HepG2 (cell line): Measurements from ENCODE around the gene DRAP1. TPM values are rescaled to one million over a fixed set of nuclear protein-coding genes. Genes with fewer than 3 reads are reported as not detected.
A peak's percentile ranks its signal among the peaks of the same experiment; 100 is the strongest.
"Not testable (repeated sequence)": the region's sequence is repeated elsewhere in the genome, so short reads cannot be mapped to it uniquely, and the experiment has no call there.

Source experiments
- KLF12 ChIP-seq: sonication (generic); formaldehyde crosslinking; IDR thresholded peaks from 2 replicates; pipeline ENCODE4 v1.4.0; 2020; ENCODE audit warnings: missing genetic modification reagents, borderline replicate concordance
- KLF16 ChIP-seq, 2 experiments: sonication (generic) in 1 of 2; formaldehyde crosslinking in 1 of 2; IDR thresholded peaks; 2 replicates each; pipeline versions ENCODE4 v1.6.1 to v1.8.0; 2016 to 2023; ENCODE audit warnings: missing genetic modification reagents in 2 of 2, missing compliant biosample characterization in 1 of 2
- LCORL ChIP-seq, 2 experiments: fragments of 450-650 bp in 1 of 2; sonication (generic) in 1 of 2; formaldehyde crosslinking in 1 of 2; IDR thresholded peaks; 2 replicates each; pipeline versions ENCODE4 v1.5.0 to v1.6.1; 2017 to 2020; ENCODE audit warnings: antibody characterized with exemption in 1 of 2, missing genetic modification reagents in 1 of 2
- NKX3-1 ChIP-seq: sonication (generic); formaldehyde crosslinking; IDR thresholded peaks from 2 replicates; pipeline ENCODE4 v1.5.0; 2020; ENCODE audit warnings: missing genetic modification reagents
- NR2F2 ChIP-seq: IDR thresholded peaks from 2 replicates; pipeline ENCODE4 v1.6.1; 2012; ENCODE audit warnings: low read depth, inconsistent platforms, borderline replicate concordance
- SAP130 ChIP-seq: IDR thresholded peaks from 2 replicates; pipeline ENCODE4 v1.6.1; 2016; ENCODE audit warnings: low read depth
- SP4 ChIP-seq: sonication (generic); formaldehyde crosslinking; IDR thresholded peaks from 2 replicates; pipeline ENCODE4 v1.8.1; 2023; ENCODE audit warnings: mild to moderate bottlenecking, missing genetic modification reagents
- ZFP82 ChIP-seq: sonication (generic); formaldehyde crosslinking; IDR thresholded peaks from 2 replicates; pipeline ENCODE4 v1.5.1; 2020; ENCODE audit warnings: mild to moderate bottlenecking, missing genetic modification reagents, borderline replicate concordance
- ZNF556 ChIP-seq: sonication (generic); formaldehyde crosslinking; IDR thresholded peaks from 2 replicates; pipeline ENCODE4 v1.4.0; 2020; ENCODE audit warnings: mild to moderate bottlenecking, missing genetic modification reagents, borderline replicate concordance
- ZSCAN20 ChIP-seq: sonication (generic); formaldehyde crosslinking; IDR thresholded peaks from 2 replicates; pipeline ENCODE4 v1.4.0; 2020; ENCODE audit warnings: missing genetic modification reagents, mild to moderate bottlenecking, borderline replicate concordance
- polyA plus RNA-seq, 8 experiments: library from polyadenylated mRNA; depleted of rRNA in 3 of 8; stranded (reverse) in 7 of 8; unstranded in 1 of 8; fragments of >200 nt; fragmentation: Illumina TruSeq in 4 of 8; extraction: Trizol in 4 of 8; gene quantifications; 2 replicates each; pipeline versions ENCODE4 v1.2.1 to v1.2.3, GENCODE V29; 2011 to 2016; ENCODE audit warnings: low read depth in 4 of 8, missing spikeins in 1 of 8, mixed read lengths in 1 of 8; ENCODE audit not compliant: insufficient read depth in 1 of 8
- total RNA-seq, 5 experiments: library from RNA; depleted of rRNA; stranded (reverse); fragments of >200 nt; fragmentation: Illumina TruSeq; extraction: Trizol; gene quantifications; 2 replicates each; pipeline ENCODE4 v1.2.3, GENCODE V29; 2016; ENCODE audit warnings: low read depth in 1 of 5
- TF ChIP-seq, protein P1 (sequence below): sonication (generic); formaldehyde crosslinking; IDR thresholded peaks from 2 replicates; pipeline ENCODE4 v1.4.0; 2020; ENCODE audit warnings: missing genetic modification reagents
- TF ChIP-seq, protein P2 (sequence below): sonication (generic); formaldehyde crosslinking; IDR thresholded peaks from 2 replicates; pipeline ENCODE4 v1.4.0; 2020; ENCODE audit warnings: mild to moderate bottlenecking, low read depth, missing genetic modification reagents
- TF ChIP-seq, protein P3 (sequence below): sonication (generic); formaldehyde crosslinking; IDR thresholded peaks from 2 replicates; pipeline ENCODE4 v1.4.0; 2020; ENCODE audit warnings: mild to moderate bottlenecking, missing genetic modification reagents, borderline replicate concordance
- TF ChIP-seq, protein P4 (sequence below): IDR thresholded peaks from 2 replicates; pipeline ENCODE4 v1.6.1; 2018; ENCODE audit warnings: missing genetic modification reagents, mild to moderate bottlenecking, missing compliant biosample characterization
- TF ChIP-seq, protein P5 (sequence below): sonication (generic); formaldehyde crosslinking; conservative IDR thresholded peaks from 2 replicates; pipeline ENCODE4 v1.5.0; 2020; ENCODE audit warnings: missing genetic modification reagents

The DRAP1 gene
- total and polyA plus RNA-seq, 2 of the 13 experiments (the other 11 are each of a cell fraction or from before 2014, with no cell fraction given) = 46.8 to 52.3 TPM

DNA sequence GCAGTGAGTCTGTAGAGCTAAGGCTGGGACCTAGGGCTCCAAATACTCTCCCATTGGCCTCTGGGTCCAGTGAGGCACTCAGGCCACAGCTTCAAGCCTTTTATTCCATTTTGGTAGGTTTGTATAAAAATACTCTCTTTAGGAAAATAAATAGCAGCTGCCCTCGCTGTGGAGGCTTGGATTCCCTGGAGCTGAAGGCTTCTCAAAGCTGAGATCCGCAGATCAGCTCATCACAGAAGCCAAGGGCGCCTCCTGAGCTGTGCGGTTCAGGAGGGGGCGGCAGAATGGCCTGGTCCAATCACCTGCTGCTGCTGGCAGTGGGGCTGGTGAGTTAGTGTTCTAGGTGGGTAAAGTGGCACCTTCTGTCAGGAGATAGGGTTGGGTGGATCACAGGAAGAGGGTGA lies 27.1 kb upstream of the DRAP1 start (continued):
- TF ChIP-seq, protein P1, sequence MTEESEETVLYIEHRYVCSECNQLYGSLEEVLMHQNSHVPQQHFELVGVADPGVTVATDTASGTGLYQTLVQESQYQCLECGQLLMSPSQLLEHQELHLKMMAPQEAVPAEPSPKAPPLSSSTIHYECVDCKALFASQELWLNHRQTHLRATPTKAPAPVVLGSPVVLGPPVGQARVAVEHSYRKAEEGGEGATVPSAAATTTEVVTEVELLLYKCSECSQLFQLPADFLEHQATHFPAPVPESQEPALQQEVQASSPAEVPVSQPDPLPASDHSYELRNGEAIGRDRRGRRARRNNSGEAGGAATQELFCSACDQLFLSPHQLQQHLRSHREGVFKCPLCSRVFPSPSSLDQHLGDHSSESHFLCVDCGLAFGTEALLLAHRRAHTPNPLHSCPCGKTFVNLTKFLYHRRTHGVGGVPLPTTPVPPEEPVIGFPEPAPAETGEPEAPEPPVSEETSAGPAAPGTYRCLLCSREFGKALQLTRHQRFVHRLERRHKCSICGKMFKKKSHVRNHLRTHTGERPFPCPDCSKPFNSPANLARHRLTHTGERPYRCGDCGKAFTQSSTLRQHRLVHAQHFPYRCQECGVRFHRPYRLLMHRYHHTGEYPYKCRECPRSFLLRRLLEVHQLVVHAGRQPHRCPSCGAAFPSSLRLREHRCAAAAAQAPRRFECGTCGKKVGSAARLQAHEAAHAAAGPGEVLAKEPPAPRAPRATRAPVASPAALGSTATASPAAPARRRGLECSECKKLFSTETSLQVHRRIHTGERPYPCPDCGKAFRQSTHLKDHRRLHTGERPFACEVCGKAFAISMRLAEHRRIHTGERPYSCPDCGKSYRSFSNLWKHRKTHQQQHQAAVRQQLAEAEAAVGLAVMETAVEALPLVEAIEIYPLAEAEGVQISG = 0 out of 2 replicates have a peak, but pooled peaks have one; percentile 1
- TF ChIP-seq SP4 (CRISPR knock-in tag) = 0 out of 2 replicates have a peak, but pooled peaks have one; percentile 33
- peak; percentile 61; the same call in 1 of the 2 replicates for TF ChIP-seq ZSCAN20 (CRISPR knock-in tag)
- TF ChIP-seq, protein P2, sequence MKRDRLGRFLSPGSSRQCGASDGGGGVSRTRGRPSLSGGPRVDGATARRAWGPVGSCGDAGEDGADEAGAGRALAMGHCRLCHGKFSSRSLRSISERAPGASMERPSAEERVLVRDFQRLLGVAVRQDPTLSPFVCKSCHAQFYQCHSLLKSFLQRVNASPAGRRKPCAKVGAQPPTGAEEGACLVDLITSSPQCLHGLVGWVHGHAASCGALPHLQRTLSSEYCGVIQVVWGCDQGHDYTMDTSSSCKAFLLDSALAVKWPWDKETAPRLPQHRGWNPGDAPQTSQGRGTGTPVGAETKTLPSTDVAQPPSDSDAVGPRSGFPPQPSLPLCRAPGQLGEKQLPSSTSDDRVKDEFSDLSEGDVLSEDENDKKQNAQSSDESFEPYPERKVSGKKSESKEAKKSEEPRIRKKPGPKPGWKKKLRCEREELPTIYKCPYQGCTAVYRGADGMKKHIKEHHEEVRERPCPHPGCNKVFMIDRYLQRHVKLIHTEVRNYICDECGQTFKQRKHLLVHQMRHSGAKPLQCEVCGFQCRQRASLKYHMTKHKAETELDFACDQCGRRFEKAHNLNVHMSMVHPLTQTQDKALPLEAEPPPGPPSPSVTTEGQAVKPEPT (CRISPR knock-in tag) = 0 out of 2 replicates have a peak, but pooled peaks have one; percentile 17
- TF ChIP-seq, protein P3, sequence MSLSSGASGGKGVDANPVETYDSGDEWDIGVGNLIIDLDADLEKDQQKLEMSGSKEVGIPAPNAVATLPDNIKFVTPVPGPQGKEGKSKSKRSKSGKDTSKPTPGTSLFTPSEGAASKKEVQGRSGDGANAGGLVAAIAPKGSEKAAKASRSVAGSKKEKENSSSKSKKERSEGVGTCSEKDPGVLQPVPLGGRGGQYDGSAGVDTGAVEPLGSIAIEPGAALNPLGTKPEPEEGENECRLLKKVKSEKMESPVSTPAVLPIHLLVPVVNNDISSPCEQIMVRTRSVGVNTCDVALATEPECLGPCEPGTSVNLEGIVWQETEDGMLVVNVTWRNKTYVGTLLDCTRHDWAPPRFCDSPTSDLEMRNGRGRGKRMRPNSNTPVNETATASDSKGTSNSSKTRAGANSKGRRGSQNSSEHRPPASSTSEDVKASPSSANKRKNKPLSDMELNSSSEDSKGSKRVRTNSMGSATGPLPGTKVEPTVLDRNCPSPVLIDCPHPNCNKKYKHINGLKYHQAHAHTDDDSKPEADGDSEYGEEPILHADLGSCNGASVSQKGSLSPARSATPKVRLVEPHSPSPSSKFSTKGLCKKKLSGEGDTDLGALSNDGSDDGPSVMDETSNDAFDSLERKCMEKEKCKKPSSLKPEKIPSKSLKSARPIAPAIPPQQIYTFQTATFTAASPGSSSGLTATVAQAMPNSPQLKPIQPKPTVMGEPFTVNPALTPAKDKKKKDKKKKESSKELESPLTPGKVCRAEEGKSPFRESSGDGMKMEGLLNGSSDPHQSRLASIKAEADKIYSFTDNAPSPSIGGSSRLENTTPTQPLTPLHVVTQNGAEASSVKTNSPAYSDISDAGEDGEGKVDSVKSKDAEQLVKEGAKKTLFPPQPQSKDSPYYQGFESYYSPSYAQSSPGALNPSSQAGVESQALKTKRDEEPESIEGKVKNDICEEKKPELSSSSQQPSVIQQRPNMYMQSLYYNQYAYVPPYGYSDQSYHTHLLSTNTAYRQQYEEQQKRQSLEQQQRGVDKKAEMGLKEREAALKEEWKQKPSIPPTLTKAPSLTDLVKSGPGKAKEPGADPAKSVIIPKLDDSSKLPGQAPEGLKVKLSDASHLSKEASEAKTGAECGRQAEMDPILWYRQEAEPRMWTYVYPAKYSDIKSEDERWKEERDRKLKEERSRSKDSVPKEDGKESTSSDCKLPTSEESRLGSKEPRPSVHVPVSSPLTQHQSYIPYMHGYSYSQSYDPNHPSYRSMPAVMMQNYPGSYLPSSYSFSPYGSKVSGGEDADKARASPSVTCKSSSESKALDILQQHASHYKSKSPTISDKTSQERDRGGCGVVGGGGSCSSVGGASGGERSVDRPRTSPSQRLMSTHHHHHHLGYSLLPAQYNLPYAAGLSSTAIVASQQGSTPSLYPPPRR (CRISPR knock-in tag) = 0 out of 2 replicates have a peak, but pooled peaks have one; percentile 15
- TF ChIP-seq LCORL (IDR thresholded peaks at IDR 0.05) = not testable (repeated sequence)
- peak; percentile 62; the same call in 1 of the 2 replicates for TF ChIP-seq LCORL (CRISPR knock-in tag; IDR thresholded peaks at IDR 0.05)
- 0 out of 2 replicates have a peak, but pooled peaks have one; percentile 11 for TF ChIP-seq NR2F2
- 0 out of 2 replicates have a peak, but pooled peaks have one; percentile 5 for TF ChIP-seq KLF12 (CRISPR knock-in tag)
- TF ChIP-seq, protein P4, sequence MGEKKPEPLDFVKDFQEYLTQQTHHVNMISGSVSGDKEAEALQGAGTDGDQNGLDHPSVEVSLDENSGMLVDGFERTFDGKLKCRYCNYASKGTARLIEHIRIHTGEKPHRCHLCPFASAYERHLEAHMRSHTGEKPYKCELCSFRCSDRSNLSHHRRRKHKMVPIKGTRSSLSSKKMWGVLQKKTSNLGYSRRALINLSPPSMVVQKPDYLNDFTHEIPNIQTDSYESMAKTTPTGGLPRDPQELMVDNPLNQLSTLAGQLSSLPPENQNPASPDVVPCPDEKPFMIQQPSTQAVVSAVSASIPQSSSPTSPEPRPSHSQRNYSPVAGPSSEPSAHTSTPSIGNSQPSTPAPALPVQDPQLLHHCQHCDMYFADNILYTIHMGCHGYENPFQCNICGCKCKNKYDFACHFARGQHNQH (CRISPR knock-in tag) = 0 out of 2 replicates have a peak, but pooled peaks have one; percentile 13
- TF ChIP-seq ZNF556 (CRISPR knock-in tag) = 0 out of 2 replicates have a peak, but pooled peaks have one; percentile 1
- TF ChIP-seq SAP130 (CRISPR knock-in tag) = 0 out of 2 replicates have a peak, but pooled peaks have one; percentile 33
- peak; percentile 51; the same call in 1 of the 2 replicates for TF ChIP-seq NKX3-1
- TF ChIP-seq KLF16 (CRISPR knock-in tag; IDR thresholded peaks at IDR 0.05) = 0 out of 4 replicates have a peak, but pooled peaks of 1 of the 2 experiments have one; percentile 6
- peak; percentile 53; the same call in 1 of the 2 replicates for TF ChIP-seq ZFP82
- TF ChIP-seq, protein P5, sequence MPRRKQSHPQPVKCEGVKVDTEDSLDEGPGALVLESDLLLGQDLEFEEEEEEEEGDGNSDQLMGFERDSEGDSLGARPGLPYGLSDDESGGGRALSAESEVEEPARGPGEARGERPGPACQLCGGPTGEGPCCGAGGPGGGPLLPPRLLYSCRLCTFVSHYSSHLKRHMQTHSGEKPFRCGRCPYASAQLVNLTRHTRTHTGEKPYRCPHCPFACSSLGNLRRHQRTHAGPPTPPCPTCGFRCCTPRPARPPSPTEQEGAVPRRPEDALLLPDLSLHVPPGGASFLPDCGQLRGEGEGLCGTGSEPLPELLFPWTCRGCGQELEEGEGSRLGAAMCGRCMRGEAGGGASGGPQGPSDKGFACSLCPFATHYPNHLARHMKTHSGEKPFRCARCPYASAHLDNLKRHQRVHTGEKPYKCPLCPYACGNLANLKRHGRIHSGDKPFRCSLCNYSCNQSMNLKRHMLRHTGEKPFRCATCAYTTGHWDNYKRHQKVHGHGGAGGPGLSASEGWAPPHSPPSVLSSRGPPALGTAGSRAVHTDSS (CRISPR knock-in tag) = 0 out of 2 replicates have a peak, but pooled peaks have one; percentile 32
